ENCODE results near the gene LARGE1.

Gene LARGE1

DNA sequence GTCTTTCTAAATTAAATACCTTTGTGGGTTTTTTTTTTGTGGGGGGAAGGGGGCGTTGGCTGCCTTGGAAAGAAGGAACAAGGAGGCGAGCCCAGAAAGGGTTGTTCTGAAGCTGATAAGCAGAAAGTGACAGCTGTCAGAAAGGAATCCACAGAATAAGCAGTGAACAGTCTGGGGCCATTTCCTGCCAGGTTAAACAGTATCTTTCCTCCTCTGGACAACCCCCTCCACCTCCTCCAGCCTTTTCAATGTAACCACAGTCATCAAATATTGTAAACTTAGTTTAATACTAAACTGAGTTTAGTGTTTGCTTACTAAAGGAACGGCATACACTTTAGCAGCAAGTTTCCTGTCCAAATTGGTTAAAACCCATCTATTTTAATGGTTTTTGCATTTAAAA lies 590.9 kb downstream of the LARGE1 start:
- DNase-seq, result no peak

DNA sequence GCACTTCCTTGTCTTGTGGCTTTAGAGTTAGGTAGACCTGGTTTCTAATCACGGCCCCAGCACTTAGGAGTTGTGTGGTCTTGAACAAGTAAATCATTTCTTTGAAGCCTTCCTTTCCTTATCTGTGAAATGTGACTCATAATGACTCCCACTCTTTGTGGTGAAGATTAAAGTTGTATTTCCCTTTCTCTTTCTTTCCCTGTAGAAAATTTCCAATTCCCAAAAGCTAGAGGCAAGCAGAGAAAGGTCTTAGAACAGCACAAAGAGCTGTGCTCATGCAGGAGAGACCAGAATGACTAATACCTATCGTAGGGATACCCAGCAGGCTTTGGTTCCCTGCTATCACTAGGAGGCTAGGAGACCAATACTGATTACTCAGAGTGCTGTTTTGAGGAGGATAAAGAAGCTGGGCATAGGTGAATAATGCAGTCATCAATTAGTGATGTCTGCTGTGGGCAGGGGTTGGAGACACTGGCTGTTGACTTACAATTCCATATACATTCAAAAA lies 591.4 kb downstream of the LARGE1 start:
- DNase-seq, result no peak

DNA sequence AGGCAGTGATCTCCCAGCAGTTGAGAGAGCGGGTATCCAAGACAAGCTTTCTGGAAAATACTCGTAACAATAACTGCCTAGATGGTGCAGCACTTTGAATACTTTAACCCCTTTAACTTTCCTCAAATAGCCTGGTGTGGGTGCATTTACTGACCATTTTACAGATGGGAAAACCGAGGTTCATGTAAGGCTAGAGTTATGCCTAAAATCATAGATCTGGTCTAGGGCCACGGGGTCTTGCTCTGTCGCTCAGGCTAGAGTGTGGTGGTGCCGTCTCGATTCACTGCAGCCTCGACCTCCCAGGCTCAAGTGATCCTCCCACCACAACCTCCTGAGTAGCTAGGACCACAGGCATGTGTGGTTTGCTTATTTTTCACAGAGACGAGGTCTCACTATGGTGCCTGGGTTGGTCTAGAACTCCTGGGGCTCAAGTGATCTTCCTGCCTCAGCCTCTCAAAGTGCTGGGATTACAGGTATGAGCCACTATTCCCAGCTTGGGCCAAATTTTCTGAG lies 592.9 kb downstream of the LARGE1 start:
- no peak for DNase-seq

DNA sequence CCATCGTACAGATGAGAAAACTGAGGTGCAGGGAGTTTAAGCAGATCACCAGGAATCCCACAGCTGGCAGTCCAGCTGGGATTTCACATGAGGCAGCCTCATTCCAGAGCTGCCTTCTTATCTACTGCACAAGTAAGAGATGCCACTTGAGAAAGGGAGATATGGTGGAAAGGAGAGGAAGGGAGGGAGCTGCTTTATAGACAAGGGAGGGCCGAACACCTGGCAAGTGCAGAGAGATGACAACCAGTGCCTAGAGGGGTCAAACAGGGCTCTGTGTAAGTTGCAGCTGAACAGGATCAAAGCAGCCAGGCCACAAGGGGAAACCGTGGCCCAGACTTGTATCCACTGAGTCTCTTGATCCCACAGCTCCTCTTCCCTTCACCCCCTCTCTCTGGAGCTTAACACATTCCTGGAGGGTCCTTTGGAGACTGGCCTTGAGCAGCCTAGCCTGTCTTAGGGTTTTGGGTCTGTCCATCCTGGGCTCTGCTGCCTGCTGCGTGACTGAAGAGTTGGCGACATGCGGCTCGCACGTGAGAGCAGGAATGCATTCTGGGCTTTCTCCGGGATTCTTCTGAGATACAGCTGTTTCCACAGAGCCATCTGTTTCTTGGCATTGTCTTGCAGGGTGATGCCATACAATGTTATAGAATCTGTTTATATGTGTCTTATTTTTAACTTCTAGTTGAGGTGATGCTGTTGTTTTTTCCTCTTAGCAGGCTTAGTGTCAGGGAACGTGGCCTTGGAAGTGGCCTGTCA lies 593.6 kb downstream of the LARGE1 start:
- no peak for DNase-seq

DNA sequence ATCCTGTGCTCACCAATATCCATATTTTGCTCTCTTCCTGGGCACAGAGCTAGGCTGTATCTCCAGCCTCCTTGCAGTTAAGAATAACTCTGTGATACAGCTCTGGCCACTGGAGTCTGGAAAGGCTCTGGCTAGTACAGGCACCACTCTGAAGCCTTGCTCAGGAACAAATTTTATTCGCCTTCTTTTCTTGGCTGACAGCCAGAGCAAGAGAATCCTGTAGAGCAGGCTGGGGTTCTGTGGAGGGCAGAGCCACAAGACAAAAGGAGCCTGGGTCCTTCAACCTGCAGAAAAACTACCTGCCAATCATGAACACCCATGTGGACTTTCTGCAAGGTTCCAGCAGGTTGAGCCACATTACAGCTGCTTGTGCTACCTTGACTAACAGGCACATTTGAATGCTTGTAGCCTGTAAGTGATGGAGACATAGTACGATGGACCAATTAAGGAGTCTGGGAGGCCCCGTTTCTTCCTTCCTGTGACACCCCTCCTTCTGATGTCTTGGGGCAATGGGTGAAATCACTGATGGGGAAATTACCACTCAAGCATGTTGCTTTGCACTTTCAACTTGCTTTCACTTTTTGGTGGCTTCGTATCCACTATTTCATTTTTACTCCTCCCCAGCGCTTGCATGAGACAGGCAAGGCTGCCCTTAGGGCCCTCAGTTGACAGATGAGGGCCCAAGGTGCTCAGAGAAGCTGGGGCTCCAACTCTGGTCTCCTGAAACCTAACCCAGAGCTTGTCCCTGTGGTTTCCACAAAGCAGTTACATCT lies 594.9 kb downstream of the LARGE1 start:
- DNase-seq, result no peak

DNA sequence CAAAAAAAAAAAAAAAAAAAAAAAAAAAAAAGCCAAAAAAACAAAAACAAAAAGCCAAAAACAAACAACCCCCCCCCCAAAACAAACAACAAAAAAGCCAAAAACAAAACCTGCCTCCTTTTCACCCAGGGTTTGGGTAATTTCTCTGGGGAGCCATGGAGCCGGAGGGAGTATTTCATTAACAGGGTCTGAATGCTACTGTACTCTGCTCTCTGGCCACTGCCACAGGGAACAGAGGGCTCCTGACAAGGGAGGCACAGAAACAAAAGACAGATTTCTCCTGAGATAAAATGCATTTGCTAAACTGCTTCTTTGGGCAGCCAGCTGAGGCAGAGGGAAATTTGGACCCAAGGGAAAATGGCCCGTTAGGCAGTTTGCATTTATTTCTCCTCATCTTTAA lies 596.0 kb downstream of the LARGE1 start:
- no peak for DNase-seq

DNA sequence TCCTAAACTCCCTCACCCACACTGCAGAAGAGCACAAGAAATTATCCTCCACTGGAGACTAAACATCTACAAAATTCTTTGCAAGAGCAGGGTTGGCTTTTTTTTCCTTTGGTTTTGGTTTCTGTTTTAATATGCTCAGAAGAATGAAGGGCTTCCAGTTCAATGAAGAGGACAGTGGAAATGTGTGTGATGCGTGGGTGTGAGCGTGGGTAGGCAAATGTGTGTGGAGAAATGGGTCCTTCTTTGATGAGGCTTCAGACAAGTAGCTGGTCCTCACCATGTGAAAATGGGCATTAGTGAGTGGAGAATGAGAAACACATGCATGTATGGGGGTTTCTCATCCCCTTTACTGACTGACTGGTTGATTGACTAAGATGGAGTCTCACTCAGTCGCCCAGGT lies 598.8 kb downstream of the LARGE1 start:
- DNase-seq, result no peak

DNA sequence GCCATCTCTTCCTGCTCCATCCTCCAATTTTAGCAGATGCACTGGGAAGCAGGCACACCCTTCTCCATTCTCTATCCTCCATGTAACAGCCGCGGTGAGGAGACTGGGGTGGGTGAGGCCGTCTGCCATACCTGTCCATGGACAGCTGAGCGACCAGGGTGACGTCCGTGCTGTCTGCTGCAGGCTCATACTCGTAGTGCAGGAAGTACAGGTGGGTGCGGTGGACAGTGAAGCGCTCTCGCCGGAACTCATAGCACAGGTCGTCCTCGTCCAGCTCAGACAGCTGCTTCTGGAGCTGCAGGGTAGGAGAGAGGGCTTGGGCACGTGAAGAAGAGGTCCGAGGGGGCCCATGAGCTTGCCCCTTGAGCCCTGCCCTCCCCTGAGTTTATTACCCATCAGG lies 604.3 kb downstream of the LARGE1 start:
- no peak for DNase-seq

DNA sequence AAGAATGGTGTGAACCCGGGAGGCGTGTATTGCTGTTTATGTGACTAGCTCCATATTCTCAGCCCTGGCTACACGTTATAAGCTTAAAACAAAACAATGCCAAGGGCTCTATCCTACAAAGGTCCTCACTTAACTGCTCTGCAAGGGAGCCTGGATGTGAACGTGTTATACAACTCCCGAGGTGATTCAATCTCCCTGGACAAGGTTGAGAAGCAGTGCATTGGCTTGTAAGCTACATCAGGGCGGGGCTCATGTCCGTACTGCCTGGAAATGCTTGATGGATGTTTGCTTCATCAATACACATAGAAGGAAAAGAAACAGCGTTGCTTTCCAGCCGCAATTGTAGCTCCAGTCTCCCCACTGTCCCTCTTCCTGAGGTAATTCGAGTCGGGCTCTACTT lies 605.2 kb downstream of the LARGE1 start:
- no peak for DNase-seq

DNA sequence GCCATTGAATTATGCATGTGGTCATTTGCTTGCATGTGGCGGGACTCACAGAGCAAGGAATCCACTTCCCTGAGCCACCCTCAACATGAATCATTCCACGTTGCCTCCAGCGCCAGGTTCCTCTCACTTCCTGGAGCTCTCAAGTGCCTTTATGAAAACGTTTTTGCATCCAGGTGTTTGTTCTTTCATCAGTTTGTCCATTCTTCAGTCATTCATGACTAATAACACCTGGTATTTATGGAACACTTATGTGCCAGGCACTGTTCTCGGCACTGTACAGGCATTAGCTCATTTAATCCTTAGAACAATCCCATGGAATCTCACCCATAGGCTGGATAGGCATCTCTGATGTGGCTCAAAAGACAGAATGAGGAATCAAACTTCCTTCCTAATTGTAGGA lies 606.0 kb downstream of the LARGE1 start:
- no peak for DNase-seq

DNA sequence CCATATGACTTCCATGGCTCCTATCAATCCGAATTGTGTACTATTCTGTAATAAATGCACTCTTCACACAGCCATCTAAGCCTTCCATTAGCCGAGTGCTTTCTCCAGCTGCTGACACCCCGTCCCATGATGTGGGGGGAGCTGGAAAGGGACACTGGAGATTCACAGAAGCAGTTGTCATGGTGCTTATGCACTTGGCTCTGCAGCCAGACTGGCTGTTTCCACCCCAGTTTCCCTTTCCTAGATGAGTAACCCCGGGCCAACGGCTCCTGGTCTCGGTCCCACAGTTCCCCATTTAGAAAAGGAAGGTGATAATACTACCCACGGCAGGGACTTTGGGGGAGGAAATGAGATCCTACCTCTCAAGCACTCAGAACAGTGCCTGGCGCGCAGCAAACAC lies 617.2 kb downstream of the LARGE1 start:
- DNase-seq, result no peak

DNA sequence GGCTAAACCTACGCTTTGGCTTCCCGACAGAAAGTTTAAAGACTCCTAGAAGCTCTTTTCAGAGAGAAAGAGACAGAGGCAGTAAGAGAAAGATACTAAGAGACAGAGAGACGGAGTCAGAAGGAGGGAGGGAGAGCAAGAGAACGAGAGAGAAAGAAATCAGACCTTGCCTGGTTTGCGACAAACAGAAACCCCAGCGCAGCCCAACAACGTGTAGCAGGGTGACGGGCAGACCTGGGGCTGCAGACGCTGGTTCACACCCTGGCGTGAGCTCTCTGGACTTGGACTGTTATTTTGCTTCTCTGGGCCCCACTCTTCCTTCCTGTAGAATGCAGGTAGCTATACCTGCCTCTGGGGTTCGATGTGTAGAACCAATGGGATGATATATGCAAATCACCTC lies 617.7 kb downstream of the LARGE1 start:
- DNase-seq, result no peak

DNA sequence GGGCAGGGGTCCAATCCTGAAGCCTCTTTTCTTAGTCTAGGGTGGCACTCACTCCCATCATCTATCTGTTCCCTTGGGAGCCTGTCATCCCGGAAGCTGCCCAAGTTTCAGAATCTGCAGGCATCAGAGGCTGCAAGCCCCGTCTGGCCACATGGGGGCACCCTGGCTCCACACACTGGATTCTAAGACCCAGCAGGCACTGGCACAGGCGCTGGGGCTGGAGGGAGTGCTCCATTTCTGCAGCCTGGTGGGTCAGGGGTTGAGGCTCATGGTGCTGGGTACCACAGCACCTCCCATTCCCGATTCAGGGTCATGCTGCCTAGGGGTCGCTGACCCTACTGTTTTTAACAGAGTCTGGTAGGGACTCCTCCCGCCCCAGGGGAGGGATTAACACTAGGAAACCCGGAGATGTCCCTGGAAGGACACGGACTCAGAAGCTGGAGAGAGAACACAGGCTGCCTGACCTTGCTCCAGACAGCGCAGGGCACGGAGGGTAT lies 618.2 kb downstream of the LARGE1 start:
- no peak for DNase-seq

DNA sequence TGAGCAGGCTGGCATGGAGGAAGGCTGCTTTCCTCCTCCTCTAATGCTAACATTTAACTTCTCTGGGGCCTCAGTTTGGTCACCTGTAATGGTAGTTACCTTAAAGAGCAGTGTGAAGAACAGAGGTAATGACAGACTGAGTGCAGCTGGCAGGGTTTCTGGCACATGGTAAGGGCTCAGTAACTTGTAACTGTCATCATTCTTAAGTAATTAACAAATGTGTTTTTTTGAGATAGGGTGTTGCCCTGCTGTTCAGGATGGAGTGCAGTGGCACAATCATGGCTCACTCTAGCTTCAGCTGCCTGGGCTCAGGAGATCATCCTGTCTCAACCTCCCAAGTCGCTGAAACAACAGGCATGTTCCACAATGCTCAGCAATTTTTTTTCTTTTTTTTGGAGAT lies 620.1 kb downstream of the LARGE1 start:
- DNase-seq, result no peak

DNA sequence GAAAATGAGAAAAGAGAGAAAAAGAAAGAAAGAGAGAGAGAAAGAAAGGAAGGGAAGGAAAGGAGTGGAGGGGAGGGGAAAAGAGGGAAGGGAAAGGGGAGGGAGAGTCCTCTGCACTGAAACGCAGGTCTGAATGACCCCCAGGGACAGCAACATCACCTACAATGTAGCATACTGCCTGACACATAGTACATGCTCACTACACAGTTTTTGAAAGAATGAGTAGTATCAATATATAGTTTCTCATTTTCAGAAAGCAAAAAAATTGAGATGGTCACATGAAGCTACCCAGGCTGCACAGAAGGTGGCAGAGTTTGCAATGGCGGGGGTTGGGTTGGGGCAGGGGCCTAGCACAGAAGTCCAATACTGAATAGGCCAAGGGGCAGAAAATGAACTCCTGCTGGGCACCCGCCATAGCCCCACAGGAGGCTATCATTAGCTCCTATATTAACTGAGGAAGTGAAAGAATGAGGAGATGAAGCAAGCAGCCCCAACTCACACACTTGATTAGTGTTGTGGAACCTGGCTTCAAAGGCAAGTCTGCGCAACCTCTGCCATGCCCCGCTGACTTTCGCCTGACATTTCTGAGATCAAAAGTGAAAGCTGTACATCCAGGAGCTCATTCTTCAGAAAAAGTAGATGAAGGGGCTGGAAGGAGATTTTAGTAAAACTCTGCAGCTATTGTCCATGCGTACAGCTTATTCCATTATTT lies 620.9 kb downstream of the LARGE1 start:
- no peak for DNase-seq

DNA sequence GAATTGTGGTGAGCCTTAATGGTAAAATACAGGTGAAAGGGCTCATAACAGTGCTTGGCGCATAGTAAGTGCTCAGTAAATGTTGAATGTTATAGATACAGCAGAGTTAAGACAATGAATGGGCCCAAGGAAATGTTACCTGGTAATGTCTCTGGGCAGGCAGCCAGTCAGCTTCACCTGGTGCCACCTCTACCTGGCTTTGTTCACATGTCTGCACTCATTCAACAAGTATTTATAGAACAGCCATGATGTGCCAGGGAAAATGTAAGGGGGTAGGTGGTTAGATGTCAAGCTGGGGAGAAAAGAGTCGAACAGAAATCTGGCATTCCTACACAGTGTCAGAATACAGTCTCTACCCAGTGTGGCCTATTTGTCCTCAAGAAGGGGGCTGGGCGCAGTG lies 623.3 kb downstream of the LARGE1 start:
- no peak for DNase-seq

DNA sequence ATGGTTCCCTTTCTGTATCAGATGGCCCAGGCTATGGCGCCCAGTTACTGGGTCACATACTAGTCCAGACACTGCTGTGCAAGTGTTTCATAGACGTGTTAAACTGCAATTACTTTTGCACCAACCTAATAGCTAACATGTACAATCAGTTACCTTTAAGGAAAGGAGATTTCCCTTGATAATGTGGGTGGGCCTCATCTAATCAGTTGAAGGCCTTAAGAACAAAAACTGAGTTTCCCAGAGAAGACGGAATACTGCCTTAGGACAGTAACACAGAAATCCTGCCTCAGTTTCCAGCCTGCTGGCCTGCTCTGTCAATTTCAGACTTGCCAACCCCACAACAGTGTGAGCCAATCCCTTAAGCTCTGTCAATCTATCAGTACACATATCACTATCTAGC lies 632.2 kb downstream of the LARGE1 start:
- DNase-seq, result no peak

DNA sequence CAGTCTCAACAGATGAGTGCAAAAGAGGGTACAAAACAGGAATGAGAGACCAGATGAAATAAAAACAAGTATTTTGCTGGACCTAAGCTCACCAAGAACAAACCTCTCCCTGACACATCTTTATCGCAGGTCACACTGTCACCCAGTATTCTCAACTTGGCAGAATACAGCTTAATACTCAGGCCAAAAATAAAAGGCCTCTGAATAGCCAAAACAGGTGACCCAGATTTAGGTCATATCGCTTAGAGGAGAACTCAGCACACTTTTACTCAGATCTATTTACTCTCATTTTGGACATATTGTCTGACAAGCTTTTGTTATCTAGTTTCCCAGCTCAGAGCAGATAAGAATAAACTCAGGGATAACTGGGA lies 645.2 kb downstream of the LARGE1 start:
- DNase-seq, result no peak

DNA sequence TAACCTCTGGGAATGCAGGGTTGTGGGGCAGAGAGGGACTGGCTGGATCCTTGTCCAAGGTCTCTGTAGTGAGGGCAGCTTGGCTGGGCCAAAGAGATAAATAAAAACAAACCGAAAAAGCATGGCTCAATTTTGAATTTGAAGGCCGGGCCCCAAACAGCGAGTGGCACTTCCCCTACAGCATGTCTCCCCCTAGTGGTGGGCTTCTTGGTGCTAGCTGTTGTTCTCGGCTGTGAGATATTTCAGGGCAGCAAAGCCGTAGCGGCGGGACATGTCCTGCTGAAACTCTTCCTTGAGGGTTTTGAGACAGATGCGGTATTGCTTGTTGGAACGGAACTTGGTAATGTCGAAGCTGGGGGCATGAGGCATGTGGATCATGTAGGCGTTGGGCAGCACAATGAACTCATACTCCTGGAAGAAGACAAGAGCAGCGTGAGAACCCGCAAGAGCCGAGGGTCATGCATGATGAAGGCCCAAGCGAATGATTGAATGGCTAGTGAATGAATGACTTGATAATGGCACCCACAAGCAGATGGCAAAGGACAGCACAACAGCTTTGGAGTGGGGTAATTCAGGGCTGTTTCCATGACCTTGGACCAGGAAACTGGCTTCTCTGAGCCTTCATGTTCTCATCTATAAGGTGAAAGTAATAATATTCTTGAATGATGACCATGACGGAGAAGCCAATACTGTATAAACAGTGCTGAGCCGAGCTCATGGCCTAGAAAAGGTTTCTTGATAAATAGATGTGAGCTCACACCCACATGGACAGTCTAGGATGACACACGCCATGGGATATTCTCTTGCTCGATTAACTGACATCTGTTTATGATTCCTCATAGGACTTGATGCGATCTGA lies 645.8 kb downstream of the LARGE1 start:
- DNase-seq, result no peak

DNA sequence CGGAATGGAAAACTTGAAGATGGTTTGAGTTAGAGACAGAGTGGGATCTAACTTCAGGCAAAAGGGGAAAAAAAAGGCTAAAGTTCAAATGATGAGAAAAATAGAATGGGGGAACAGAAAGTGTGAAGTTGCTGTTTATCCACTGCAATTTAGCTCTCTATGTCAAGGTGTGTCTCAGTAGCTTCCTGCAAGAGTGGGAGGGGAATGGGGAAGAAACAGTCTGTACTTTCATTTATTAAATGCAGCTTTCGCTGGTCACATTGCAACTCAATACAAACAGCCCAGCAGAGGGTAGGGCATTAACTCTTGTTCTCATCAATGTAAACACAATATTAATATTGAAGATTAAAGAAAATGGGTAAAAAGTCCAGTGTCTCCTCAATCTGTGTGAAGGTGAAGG lies 647.4 kb downstream of the LARGE1 start:
- DNase-seq, result no peak

DNA sequence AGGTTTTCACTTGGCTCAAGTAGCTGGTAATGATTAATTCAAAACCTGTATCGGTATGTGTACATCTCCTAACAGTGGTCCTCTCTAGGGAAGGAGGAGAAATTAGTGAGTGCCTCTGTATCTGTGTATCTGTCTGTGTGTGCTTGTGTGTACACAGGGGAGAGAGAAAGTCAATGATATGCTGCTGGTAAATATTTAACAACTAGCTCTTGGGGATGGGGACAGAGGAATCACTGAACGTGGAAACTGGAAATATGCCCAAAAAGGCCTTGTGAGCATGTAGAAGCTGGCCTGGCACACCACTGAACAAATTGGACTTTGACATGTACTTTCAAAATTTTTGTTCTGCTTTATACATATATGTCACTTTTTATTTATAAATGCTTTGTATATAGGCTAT lies 648.1 kb downstream of the LARGE1 start:
- no peak for DNase-seq

DNA sequence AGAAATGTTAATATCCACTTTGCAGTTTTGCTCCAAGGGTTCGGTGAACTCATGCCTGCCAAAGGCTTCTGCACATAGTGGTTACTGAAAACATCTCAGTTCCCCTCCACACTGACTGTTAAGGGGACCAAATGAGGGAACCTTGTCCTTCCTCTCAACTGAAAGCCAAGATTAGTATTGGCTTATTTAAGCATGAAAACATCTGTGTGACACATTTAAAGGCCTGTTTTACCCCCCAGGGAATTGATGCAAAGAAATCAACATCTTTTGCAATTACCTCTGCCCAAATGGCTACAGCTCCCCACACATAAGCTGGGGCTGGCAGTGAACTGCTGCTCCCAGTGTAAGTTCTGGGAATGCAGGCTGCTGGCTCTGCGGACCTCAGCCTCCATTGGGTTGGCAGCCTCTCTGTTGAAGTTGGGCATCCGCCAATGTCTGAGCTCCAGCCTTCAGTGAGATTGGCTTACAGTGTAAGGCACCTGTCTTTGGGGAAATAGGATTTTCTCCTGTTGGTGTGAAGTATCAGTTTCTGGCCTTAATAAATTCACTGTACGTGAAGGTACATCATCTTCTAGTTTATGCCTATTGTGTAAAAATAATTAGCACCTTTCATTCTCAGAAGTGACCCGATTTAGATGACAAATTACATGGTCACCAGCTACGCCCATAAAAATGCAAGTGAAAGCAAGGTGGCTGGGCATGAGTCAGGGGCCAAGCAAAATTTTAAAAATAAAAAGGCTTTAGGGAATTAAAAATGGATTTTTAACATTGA lies 648.7 kb downstream of the LARGE1 start:
- no peak for DNase-seq

All from DMS 273 treated with DMSO at 0.1 percent for 48 hours (cell line).